SH-SY5Y (cell line): ENCODE results near the gene GPR176.

Experiments used
- GATA2 ChIP-seq: IDR thresholded peaks from 2 replicates; pipeline ENCODE4 v1.6.1; 2011; ENCODE audit warnings: mild to moderate bottlenecking, low read depth, low read length
- GATA3 ChIP-seq: IDR thresholded peaks from 2 replicates; pipeline ENCODE4 v1.6.1; 2011; ENCODE audit warnings: low read depth, mild to moderate bottlenecking, low read length, moderate library complexity

DNA sequence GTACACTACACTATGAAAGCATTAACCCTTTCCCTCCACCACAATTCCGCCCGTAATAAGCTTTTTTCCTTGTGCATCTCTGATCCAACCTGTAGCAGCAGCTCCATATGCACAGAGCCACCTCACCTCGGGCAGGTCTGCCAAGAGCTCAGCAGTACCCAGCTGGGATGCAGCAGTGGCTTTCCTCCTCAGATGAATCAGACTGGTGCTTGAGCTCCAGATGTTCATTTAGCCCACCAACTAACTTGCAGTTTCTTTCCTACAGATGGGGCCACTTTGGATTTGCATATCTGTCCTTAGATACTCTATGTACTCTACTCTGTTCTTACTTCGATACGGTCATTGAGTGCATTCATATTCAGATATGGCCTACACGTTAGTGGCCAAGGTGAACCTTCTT lies 122.7 kb downstream of the GPR176 start:
- no peak for TF ChIP-seq GATA3
- TF ChIP-seq GATA2, result no peak
